ENCODE results near the gene NHS.

NHS gene

GRCh38 chrX:17547658-17548057 is 172.7 kb downstream of the NHS start:
- TF ChIP-seq CTCF (IDR thresholded peaks at IDR 0.05; ENCODE audit: low read depth, low read length, missing control alignments): no peak
- H3K27ac ChIP-seq: peak overlapping the region; percentile 31
- peak; percentile 89 for DNase-seq
- H3K4me3 ChIP-seq (ENCODE audit: low read depth, low read length): no peak overlapping the region
- no peaks in the 10 kb centered on the region for H3K27me3 ChIP-seq (replicated peaks)
- in situ Hi-C loops (cut with HindIII; ENCODE audit: low pct_ligation_motif_present, low sequenced_read_pairs): no loop called here
- H3K36me3 ChIP-seq (replicated peaks): no peaks in the 10 kb centered on the region

- TF ChIP-seq CTCF (IDR thresholded peaks at IDR 0.05; ENCODE audit: low read depth, low read length, missing control alignments): no peak
- no peak for DNase-seq
These were observed 174.2 kb downstream of the NHS start for GRCh38 chrX:17549107-17549651.

GRCh38 chrX:17550011-17550410 is 175.0 kb downstream of the NHS start:
- H3K36me3 ChIP-seq (replicated peaks): no peaks in the 10 kb centered on the region
- no peak overlapping the region for H3K4me3 ChIP-seq (ENCODE audit: low read depth, low read length)
- H3K27ac ChIP-seq: no peak overlapping the region
- no peaks in the 10 kb centered on the region for H3K27me3 ChIP-seq (replicated peaks)
- in situ Hi-C loops (cut with HindIII; ENCODE audit: low pct_ligation_motif_present, low sequenced_read_pairs): no loop called here
- DNase-seq: no peak
- peak; percentile 22 for TF ChIP-seq CTCF (IDR thresholded peaks at IDR 0.05; ENCODE audit: low read depth, low read length, missing control alignments)

More at GRCh38 chrX:17549107-17549651, 174.2 kb downstream of the NHS start:
- in situ Hi-C loops (cut with HindIII; ENCODE audit: low pct_ligation_motif_present, low sequenced_read_pairs): no loop called here
- H3K4me3 ChIP-seq (ENCODE audit: low read depth, low read length): no peak overlapping the region
- H3K27me3 ChIP-seq (replicated peaks): no peaks in the 10 kb centered on the region
- H3K27ac ChIP-seq: no peak overlapping the region
- H3K36me3 ChIP-seq (replicated peaks): no peaks in the 10 kb centered on the region

- Histone ChIP-seq H3K36me3 (replicated peaks) (no peaks in the 10 kb centered on the region), H3K4me3 (ENCODE audit: low read depth, low read length) (no peak overlapping the region), H3K27me3 (replicated peaks) (no peaks in the 10 kb centered on the region), H3K27ac (peak overlapping the region; percentile 69)
- in situ Hi-C loops (cut with HindIII; ENCODE audit: low pct_ligation_motif_present, low sequenced_read_pairs): no loop called here
- DNase-seq: peak; percentile 54
- no peak for TF ChIP-seq CTCF (IDR thresholded peaks at IDR 0.05; ENCODE audit: low read depth, low read length, missing control alignments)
These were observed 177.1 kb downstream of the NHS start for GRCh38 chrX:17552044-17552650.

GRCh38 chrX:17553469-17553868 is 178.5 kb downstream of the NHS start:
- in situ Hi-C loops (cut with HindIII; ENCODE audit: low pct_ligation_motif_present, low sequenced_read_pairs): no loop called here
- H3K4me3 ChIP-seq (ENCODE audit: low read depth, low read length): no peak overlapping the region
- no peaks in the 10 kb centered on the region for H3K27me3 ChIP-seq (replicated peaks)
- H3K36me3 ChIP-seq (replicated peaks): no peaks in the 10 kb centered on the region
- peak overlapping the region; percentile 69 for H3K27ac ChIP-seq
- peak; percentile 60 for DNase-seq
- TF ChIP-seq CTCF (IDR thresholded peaks at IDR 0.05; ENCODE audit: low read depth, low read length, missing control alignments): no peak

Data from brain microvascular endothelial cell (primary cell).